Nephron progenitor cell (in vitro differentiated cells): ENCODE measurements around the gene CRAMP1.
"Not testable (repeated sequence)": the region's sequence is repeated elsewhere in the genome, so short reads cannot be mapped to it uniquely, and the experiment has no call there.

Experiments used
- DNase-seq: peaks from one replicate; pipeline ENCODE4 v3.0.0; 2021
- H3K27ac Mint-ChIP-seq: 2 replicates; pipeline ENCODE4 v1.8.0; 2021; ENCODE audit warnings: mild to moderate bottlenecking, moderate library complexity, mixed read lengths
- H3K27me3 Mint-ChIP-seq: 2 replicates; pipeline ENCODE4 v1.8.0; 2021; ENCODE audit warnings: mild to moderate bottlenecking, low read depth, mixed read lengths; ENCODE audit not compliant: poor library complexity
- H3K36me3 Mint-ChIP-seq: 2 replicates; pipeline ENCODE4 v1.8.0; 2021; ENCODE audit warnings: low read depth, mixed read lengths
- H3K4me1 Mint-ChIP-seq: 2 replicates; pipeline ENCODE4 v1.8.0; 2021; ENCODE audit warnings: mixed read lengths
- H3K4me3 Mint-ChIP-seq: 2 replicates; pipeline ENCODE4 v1.8.0; 2021; ENCODE audit warnings: mild to moderate bottlenecking, moderate library complexity, mixed read lengths
- H3K9me3 Mint-ChIP-seq: 2 replicates; pipeline ENCODE4 v1.8.0; 2021; ENCODE audit warnings: mild to moderate bottlenecking, moderate library complexity, mixed read lengths
- TF ChIP-seq, protein P1 (sequence below): fragments of 200-600 bp; sonication (generic); IDR thresholded peaks from 2 replicates; pipeline ENCODE4 v1.5.0; 2021; ENCODE audit warnings: antibody characterized with exemption

The CRAMP1 gene

DNA sequence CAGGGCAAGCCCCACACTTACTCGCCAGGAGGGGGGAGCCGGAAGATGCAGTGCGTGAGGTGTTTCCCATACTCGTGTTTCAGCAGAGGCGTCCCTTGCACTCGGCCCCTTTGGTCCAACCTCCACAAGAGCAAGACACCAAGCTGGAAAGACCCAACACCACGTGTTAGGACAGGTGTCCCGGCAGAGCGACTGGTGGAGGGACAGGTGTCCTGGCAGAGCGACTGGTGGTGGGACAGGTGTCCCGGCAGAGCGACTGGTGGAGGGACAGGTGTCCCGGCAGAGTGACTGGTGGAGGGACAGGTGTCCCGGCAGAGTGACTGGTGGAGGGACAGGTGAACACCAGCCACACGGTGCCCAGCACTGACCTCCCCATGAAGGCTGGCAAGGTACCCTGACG is 19.7 kb upstream of the CRAMP1 start:
- H3K27ac Mint-ChIP-seq, result no peak overlapping the region
- H3K27me3 Mint-ChIP-seq, result no peaks in the 10 kb centered on the region
- no peak overlapping the region for H3K4me3 Mint-ChIP-seq
- peaks cover 7% of the 10 kb centered on the region for H3K4me1 Mint-ChIP-seq
- TF ChIP-seq, protein P1, sequence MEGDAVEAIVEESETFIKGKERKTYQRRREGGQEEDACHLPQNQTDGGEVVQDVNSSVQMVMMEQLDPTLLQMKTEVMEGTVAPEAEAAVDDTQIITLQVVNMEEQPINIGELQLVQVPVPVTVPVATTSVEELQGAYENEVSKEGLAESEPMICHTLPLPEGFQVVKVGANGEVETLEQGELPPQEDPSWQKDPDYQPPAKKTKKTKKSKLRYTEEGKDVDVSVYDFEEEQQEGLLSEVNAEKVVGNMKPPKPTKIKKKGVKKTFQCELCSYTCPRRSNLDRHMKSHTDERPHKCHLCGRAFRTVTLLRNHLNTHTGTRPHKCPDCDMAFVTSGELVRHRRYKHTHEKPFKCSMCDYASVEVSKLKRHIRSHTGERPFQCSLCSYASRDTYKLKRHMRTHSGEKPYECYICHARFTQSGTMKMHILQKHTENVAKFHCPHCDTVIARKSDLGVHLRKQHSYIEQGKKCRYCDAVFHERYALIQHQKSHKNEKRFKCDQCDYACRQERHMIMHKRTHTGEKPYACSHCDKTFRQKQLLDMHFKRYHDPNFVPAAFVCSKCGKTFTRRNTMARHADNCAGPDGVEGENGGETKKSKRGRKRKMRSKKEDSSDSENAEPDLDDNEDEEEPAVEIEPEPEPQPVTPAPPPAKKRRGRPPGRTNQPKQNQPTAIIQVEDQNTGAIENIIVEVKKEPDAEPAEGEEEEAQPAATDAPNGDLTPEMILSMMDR, result no peak
- peaks cover 44% of the 10 kb centered on the region for H3K36me3 Mint-ChIP-seq
- H3K9me3 Mint-ChIP-seq, result peaks cover 5% of the 10 kb centered on the region
- DNase-seq, result no peak

DNA sequence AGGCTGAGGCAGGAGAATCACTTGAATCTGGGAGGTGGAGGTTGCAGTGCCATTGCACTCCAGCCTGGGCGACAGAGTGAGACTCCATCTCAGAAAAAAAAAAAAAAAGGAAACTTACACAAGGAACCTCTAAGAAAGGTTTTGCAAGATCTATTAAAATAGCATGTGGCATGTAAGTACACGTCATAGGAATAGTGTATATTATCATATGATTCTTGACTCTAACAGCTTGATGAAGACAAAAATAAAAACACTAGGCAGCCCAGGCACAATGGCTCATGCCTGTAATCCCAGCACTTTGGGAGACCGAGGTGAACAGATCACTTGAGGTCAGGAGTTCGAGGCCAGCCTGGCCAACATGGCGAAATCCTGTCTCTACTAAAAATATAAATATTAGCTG is 16.6 kb upstream of the CRAMP1 start:
- H3K9me3 Mint-ChIP-seq, result peaks cover 21% of the 10 kb centered on the region
- DNase-seq, H3K27me3 Mint-ChIP-seq, H3K27ac Mint-ChIP-seq, H3K4me3 Mint-ChIP-seq, H3K4me1 Mint-ChIP-seq: not testable (repeated sequence)
- H3K36me3 Mint-ChIP-seq, result peaks cover 55% of the 10 kb centered on the region

DNA sequence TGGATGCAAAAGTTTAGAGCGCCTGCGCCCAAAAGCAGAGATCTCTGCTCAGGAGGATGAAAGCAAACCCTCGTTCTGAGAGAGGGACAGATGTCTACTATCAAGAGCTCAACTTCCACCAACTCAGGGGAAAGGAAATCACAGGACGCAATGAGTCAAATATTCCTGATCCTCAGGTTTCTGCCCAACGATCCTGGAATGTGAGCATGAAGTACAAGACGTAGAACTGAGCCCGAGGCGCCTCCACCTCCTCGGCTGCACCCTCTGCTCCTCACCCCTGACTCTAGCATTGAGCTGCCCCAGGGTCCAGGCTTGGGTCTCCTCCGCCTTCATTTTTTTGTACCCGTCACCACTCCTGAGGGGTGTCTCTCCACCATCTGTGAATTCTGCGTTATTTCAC is 15.6 kb upstream of the CRAMP1 start:
- no peak for DNase-seq
- peaks cover 25% of the 10 kb centered on the region for H3K9me3 Mint-ChIP-seq
- H3K4me3 Mint-ChIP-seq, result no peak overlapping the region
- H3K27ac Mint-ChIP-seq, result no peak overlapping the region
- TF ChIP-seq, protein P1, result no peak
- H3K27me3 Mint-ChIP-seq, result no peaks in the 10 kb centered on the region
- peaks cover 62% of the 10 kb centered on the region for H3K36me3 Mint-ChIP-seq
- H3K4me1 Mint-ChIP-seq, result peaks cover 7% of the 10 kb centered on the region

DNA sequence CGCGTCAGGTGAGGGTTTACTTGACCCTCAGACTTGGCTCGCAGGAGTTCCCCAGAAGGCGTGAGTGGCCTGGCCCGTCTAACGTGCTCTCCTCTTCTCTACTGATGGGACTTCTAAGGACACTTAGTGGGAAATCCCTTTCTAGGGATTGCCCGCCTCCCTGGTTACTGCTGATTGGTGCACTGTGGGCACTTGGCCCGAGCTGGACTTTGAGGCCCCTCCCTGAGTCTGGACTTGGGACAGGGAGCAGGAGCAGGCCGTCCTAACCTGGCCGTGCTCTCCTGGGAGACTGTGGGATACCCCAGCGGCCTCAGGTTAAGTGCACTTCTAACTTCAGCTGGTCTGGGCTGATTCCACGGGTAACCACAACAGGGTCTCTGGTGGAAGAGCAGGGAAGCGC is 15.0 kb upstream of the CRAMP1 start:
- H3K27me3 Mint-ChIP-seq, result no peaks in the 10 kb centered on the region
- H3K4me3 Mint-ChIP-seq, result no peak overlapping the region
- H3K36me3 Mint-ChIP-seq, result peaks cover 62% of the 10 kb centered on the region
- TF ChIP-seq, protein P1, result no peak
- DNase-seq, result no peak
- peak overlapping the region; percentile 57 for H3K27ac Mint-ChIP-seq
- peaks cover 25% of the 10 kb centered on the region for H3K9me3 Mint-ChIP-seq
- H3K4me1 Mint-ChIP-seq, result peaks cover 3% of the 10 kb centered on the region

DNA sequence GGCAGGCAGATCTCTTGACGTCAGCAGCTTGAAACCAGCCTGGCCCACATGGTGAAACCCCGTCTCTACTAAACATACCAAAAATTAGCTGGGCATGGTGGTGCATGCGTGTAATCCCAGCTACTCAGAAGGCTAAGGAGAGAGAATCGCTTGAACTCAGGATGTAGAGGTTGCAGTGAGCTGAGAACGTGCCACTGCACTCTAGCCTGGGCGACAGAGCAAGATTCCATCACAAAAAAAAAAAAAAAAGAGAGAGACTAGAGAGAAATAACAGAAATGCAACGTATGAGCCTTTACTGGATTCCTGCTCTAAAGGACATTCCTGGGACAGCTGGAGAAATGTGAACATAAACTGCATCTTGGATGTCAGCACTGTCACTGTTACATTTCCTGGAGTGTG is 11.1 kb upstream of the CRAMP1 start:
- TF ChIP-seq, protein P1, result no peak
- H3K4me3 Mint-ChIP-seq, result no peak overlapping the region
- DNase-seq, result no peak
- peaks cover 25% of the 10 kb centered on the region for H3K9me3 Mint-ChIP-seq
- no peaks in the 10 kb centered on the region for H3K4me1 Mint-ChIP-seq
- H3K27me3 Mint-ChIP-seq, result no peaks in the 10 kb centered on the region
- peaks cover 69% of the 10 kb centered on the region for H3K36me3 Mint-ChIP-seq
- H3K27ac Mint-ChIP-seq, result peak overlapping the region; percentile 24

DNA sequence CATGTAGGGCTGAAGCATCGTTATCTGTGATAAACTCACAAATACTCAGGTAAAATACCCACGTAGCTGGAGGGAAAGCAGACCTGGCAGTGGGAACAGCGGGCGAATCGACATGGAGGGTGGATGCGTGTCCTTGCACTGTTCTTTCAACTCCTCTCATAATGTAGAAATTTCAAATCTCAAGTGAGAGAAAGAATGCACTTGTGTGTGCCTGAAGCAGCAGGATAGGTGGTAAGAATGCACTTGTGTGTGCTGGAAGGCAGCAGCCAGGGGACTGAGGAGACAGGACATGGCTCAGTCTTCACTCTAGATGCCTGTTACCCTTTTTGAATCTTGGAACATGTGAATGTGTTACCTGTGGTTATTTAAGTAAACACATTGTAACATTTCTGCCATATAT is 10.7 kb upstream of the CRAMP1 start:
- no peak overlapping the region for H3K4me3 Mint-ChIP-seq
- TF ChIP-seq, protein P1, result no peak
- no peaks in the 10 kb centered on the region for H3K27me3 Mint-ChIP-seq
- H3K36me3 Mint-ChIP-seq, result peaks cover 66% of the 10 kb centered on the region
- DNase-seq, result no peak
- peak overlapping the region; percentile 24 for H3K27ac Mint-ChIP-seq
- no peaks in the 10 kb centered on the region for H3K4me1 Mint-ChIP-seq
- peaks cover 25% of the 10 kb centered on the region for H3K9me3 Mint-ChIP-seq
